Measurements from ENCODE around the gene VCP. TPM values are rescaled to one million over a fixed set of nuclear protein-coding genes. Genes with fewer than 3 reads are reported as not detected.
A peak's percentile ranks its signal among the peaks of the same experiment; 100 is the strongest.

The VCP gene
- total RNA-seq, 1 donor from 2014 or later: 309 TPM

DNA sequence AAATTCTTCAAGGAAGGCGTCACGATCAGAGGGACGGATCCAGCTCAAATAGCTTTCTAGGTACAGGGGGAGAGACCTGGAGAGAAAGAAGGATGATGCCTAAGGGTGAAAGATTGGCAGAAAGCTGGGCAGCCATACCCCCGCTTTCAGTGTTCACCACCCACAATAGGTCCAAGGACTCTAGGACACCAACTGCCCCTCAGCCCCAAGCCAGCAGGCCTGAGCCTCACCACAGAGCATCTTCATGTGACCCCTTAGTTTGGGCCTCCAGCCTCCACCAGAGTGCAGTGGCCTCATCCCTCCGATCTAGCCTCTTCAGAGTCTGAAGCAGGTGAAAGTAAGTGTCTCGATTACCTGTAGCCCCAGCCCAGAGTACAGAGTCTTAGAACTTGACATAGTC is 1.7 kb upstream of the VCP start:
- intact Hi-C loops (cut with DNase I): loop anchor here (5.0 to 10.0 kb wide), 2 partner anchors 82 to 531 kb away; partner anchors contain the start of gene TESK1
- no peak for DNase-seq (ENCODE audit: low spot score)

DNA sequence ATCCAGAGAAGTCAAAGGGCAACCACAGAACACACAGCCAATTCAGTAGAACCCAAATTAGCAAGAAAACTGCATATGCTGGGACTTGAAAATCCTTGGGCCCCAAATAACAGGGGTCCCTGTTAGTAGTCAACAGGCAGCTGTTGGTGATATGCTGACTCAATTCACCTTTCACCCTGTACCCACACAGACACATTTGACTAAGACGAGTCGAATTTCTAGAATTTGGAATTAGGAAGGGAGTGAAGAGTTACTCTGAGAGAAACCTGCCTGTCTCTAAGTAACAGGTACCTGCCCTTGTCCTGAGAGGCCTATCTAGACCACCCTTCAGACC is 821 bp upstream of the VCP start:
- no peak for DNase-seq (ENCODE audit: low spot score)
- intact Hi-C loops (cut with DNase I): loop anchor here (5.0 to 10.0 kb wide), 2 partner anchors 81 to 532 kb away; partner anchors contain the start of gene TESK1

DNA sequence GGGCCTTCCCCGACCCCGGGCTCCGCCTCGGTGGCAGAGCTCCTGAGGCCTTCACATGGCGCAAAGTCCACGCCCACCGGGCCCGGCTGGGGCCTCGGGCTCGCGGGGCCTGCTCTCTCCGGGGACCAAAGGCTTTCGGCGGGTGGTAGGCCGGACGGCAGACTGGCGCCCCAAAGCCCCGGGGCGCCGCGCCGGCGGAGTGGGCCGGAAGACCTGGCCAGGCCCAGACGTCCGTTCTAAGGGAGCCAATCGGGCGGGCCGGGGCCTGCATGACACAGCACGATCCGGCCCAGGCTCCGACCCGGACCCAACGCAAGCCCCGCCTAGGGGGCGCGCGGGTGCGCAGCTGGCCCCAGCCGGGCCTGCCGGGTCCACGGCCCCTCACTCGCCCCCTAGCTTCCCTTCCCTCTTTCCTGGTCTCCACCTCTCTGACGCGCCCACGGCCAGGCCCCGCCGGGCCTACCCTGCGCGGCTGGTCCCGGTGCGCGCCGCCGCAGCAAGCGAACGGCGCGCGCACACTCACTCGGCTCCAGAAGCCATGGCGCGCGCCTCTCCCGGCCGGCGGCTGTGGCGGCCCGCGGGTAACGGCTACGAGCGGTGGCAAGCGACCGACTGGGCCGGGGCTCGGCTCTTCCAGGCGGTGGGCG is 488 bp downstream of the VCP start:
- intact Hi-C loops (cut with DNase I): loop anchor here (5.0 to 10.0 kb wide), 2 partner anchors 80 to 533 kb away; partner anchors contain the start of gene TESK1

DNA sequence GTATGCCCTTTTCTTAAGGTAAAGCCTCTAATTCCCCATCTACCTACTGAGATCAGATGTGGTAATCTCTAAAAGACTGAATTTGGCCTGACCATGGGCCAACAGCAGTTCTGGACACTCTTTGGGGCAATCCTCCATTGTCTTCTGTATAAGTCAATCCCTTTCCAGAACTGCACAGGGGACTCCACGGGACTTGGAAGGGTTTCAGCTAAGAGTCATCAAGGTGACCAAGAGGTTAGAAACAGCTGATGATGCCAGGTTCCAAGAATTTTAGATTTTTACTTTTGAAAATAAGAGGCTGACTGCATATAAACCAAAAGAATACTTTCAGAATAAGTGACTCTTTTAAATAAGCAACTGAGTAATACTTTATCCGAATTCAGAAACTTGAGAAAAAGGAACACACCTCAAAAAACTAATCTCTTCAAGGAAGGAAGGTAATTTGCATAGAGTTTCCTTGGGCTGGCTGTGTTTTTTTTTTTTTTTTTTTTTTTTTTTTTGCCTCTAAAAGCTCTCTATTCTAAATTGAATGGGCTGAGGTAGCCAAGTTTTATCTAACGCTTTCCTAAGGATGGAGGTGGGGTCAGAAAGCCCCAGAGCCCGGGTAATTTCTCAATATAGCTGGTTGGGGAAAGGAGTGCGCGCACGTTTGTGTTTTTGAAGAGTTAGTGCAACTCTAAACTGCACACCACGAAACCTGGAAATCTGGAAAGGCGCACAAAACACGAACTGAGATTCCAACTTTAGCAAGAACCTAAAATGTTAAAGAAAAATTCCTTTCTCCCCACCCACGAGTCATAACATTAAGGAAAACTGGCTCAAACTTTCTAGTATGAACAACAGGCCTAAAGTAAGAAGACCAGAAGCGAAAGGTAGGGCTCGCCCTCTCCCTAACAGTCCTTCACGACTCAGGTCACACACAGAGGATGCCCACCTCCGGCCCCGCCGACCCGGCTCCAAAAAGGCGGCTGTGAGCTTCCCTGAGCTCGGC is 1.3 kb downstream of the VCP start:
- intact Hi-C loops (cut with DNase I): loop anchor here (5.0 to 10.0 kb wide), 2 partner anchors 79 to 534 kb away; partner anchors contain the start of gene TESK1
- no peak for DNase-seq (ENCODE audit: low spot score)

More for the DNA sequence above, 488 bp downstream of the VCP start:
- DNase-seq (ENCODE audit: low spot score): peak; percentile 94

DNA sequence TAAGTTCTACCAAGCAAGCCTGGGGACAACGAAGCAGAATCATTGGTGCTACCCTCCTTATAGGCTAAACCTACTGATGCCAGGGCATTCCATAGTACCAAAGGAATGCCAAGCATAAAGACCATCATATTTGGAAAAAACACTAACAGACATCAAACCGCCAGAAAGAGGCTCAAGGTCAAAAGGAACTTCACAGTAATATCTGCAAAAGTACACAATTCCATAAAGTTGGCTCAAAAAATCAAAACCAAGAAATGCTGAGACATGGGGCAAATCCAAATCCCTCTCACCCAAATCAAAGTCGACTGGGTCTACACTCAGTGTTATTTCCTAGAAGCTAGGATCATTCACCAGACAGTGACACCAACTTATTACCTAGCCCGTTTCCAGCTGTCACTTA is 3.4 kb downstream of the VCP start:
- intact Hi-C loops (cut with DNase I): no loop called here
- no peak for DNase-seq (ENCODE audit: low spot score)

DNA sequence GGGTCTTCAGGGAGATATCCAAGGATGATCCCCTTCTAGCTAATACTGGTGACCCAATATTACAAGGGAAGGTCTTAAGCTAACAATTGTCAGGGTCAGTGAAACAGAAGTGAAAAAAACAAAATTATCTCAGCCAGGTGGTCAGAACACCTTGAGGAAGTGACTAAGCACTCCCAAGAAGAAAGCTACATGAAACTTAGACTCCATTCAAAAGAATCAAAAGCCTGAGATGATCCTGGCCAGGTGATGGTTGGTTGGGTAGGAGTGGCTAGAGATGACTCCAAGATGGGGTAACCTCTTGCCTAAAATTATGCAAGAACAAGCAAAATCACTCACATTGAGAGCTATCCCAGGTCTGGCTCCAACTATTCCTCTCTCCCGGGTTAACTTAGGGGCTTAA is 5.4 kb downstream of the VCP start:
- intact Hi-C loops (cut with DNase I): no loop called here
- DNase-seq (ENCODE audit: low spot score): no peak

DNA sequence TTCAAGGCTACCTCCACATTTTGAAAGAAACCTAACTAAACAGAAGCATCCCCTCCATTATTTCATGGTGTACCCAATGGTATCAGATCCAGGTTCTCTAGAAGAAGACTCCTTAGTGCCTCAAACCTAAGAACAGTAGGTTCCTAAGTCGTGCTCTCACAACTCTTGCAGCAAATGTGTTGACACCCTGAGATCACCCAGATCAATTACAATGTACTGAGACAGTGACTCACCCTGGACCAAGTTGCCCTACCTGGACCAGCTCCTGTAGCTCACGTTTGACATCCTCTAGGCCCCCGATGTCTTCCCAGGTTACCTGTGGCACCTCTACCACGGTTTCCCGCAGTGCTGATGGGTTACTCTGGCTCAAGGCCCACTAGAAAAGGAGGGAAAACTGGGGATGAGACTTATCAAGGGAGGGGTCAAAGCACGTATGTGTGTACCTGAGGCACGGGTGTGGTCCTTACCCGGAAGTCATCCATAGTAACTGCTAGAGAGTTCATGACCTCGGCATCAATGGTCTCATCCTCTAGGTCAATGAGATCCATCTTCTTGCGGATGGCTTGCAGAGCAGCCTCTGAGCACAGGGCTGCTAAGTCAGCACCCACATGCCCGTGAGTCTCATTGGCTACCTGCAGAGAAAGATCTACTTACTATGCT is 11.7 kb downstream of the VCP start:
- DNase-seq (ENCODE audit: low spot score): no peak
- intact Hi-C loops (cut with DNase I): no loop called here

DNA sequence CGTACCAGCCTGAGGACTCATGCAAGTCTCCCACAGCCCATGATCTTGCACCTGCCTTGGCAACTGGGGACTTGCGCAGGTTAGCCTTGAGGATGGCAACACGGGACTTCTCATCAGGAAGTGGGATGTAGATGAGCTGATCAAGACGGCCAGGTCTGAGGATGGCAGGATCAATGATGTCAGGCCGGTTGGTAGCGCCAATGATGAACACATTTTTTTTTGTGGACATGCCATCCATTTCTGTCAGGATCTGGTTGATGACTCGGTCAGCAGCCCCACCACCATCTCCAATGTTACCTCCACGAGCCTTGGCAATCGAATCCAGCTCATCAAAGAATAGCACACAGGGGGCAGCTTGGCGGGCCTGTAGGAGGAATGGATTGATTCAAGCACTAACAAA is 13.0 kb downstream of the VCP start:
- intact Hi-C loops (cut with DNase I): no loop called here
- no peak for DNase-seq (ENCODE audit: low spot score)

DNA sequence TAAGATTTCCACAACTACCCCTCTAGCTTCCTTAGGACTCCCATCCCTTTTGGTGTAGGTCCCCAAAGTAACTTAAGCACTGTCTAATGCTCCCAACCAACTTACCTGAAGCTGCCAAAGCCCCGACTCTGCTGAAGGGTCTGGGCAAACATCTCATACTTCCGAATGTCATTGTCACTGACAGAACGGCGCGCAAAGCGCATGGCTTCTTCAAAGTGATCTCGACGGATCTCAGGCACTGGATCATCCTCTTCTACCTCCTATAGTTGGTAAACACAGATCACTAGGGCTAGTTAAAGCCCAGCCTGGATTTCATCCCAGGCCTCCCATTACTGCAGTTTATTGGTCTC is 15.2 kb downstream of the VCP start:
- intact Hi-C loops (cut with DNase I): no loop called here

DNA sequence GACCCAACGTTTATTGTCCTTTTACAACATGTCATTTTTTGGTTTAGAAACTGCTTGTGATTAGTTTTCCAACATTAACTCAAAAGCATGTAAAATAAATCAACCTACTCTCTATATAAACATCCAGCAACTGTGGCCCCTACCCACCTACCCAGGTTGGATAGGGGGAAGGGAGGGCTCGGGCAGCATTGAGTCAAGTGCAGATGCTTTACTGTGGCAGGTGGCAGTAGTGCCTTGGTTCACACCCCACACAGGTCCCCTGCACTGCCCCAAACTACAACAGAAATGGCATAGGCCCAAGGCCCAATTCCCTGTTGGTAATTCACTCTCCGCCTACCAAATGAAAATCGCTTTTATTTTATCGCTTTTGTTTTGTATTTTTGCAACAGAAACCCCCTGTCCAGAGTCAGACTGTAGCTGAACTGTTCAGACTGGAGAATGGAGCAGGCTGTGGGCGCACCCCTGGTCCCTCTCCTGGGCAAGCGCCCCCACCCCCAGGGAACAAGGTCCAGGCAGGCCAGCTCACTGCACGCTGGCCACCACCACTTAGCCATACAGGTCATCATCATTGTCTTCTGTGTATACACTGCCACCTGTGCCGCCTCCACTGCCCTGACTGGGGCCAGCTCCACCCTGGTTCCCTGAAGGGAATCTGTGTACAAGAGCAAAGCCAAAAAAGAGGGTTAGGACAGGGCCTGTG is 15.7 kb downstream of the VCP start:
- intact Hi-C loops (cut with DNase I): no loop called here
- no peak for DNase-seq (ENCODE audit: low spot score)

More for the DNA sequence above, 15.2 kb downstream of the VCP start:
- no peak for DNase-seq (ENCODE audit: low spot score)

DNA sequence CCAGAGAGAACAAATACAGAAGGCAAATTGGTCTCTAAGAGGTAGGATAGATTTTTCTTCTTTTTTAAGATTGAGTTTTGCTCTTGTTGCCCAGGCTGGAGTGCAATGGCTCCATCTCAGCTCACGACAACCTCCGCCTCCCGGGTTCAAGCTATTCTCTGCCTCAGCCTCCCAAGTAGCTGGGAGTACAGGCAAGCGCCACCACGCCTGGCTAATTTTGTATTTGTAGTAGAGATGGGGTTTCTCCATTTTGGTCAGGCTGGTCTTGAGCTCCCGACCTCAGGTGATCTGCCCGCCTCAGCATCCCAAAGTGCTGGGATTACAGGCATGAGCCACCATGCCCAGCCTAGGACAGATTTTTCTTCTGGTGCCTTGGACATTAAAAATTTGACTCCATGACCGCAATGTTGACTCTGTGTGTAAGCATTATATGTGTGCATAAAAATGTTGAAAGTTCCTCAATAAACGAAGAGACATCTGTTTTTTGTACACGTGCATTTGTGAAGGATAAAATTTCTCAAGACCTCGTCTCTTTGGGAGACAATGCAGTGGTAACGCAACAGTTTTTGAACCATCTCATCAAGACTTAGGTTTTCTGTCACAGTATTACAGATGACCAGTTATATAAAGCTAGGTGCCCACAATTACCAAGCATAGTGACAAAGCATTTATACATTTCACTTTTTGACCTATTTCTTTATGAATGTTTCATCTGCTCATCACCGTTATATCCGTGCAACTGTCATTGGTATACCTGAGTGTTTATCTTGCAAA is 17.4 kb downstream of the VCP start:
- intact Hi-C loops (cut with DNase I): loop anchor here (5.0 kb wide), 1 partner anchor 58 kb away; no protein-coding TSS in a partner anchor
- DNase-seq (ENCODE audit: low spot score): no peak

DNA sequence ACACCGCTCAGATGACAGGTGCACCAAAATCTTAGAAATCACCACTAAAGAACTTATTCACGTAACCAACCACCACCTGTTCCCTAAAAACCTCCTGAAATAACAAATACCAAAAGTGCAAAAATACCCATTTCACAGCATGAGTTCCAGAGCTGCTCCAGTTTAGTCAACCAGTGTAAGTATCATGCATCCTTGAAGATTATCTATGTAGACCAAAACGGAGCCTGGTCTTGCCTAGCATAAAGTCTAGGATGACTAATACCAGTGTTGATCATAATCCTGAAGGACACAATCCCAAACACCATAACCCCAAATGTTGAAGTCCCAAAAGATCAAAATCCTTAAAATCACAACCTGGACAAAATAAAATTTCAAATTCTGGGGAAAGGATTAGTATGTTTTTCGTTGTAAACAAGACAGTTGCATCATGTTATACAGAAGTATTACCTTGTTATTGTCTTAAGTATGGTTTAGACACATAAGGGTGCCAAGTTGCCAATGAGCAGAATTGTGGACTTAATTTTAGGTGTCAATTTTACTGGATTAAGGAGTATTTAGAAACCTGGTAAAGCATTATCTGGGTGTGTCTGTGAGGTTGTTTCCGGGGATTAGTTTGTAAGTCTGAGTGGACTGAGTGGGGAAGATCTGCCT is 18.1 kb downstream of the VCP start:
- intact Hi-C loops (cut with DNase I): loop anchor here (5.0 kb wide), 1 partner anchor 57 kb away; no protein-coding TSS in a partner anchor
- no peak for DNase-seq (ENCODE audit: low spot score)

DNA sequence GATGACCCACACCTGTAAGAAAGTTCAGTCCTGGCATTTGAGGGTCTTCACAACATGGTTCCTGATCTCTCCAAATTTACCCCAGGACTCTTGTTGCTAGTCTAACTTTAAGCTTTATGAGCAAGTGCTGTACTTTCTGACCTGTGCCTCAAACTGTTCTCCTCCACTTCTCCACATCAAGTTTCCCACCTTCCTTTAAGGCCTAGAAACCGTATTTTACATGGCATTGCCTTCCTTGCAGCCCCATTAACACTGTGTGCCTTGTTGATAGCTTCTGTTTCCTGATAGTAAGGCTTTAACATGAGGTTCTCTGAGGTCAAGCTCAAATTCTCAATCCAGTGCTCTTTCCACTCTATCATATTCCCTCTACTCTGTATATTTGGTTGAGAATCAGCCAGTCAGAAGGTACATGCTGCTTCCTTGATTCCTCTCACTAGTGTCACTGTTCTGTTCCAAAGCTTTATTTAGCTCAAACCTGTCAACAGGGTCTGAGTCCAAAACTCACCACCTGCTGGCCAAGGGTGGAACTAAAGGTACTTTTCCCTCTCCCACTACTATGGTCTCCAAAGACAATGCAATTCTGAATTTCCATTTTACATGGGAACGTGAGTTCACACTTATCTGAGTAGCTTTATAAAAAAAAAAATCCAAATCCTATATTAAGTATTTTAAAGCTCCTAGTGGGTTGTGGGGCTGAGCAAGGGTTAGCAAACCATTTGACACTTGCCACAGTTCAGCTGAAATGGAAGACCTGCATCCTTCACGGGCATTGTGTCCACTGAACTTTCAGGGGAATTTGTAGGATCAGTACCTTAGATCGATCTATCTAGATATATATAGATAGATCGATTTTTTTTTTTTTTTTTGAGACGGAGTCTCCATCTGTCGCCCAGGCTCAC is 21.1 kb downstream of the VCP start:
- intact Hi-C loops (cut with DNase I): loop anchor here (5.0 kb wide), 1 partner anchor 54 kb away; no protein-coding TSS in a partner anchor
- DNase-seq (ENCODE audit: low spot score): no peak

DNA sequence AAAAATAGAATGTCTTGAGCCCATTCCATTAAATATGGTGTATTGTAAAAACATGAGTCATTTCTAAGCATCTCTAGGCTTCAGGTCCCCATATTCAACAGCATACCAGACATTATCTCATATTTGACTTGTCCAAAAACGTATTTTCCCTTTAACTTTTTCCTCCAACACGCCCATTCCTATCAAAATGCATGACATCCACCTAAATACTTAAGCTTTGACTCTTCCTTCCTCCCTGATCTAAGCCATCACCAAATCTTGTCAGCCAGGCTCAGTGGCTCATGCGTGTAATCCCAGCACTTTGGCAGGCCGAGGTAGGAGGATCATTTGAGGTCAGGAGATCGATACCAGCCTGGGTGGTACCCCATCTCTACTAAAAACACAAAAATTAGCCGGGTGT is 23.9 kb downstream of the VCP start:
- intact Hi-C loops (cut with DNase I): no loop called here

DNA sequence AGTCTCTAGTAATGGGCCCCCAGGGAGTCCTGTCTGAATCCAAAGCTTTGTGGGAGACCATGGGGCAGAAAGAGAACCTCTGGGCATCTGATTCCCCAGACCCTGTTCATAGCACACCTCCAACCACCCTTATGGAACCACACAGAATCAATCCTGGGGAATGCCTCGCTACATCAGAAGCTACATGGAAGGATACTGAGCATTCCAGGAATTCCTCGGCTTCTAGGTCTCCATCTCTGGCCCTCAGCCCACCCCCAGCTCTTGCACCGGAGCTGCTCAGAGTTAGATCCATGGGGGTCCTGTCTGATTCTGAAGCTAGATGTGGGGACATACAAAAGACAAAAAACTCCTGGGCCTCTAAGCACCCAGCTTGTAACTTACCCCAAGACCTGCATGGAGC is 28.4 kb downstream of the VCP start:
- no peak for DNase-seq (ENCODE audit: low spot score)
- intact Hi-C loops (cut with DNase I): no loop called here

More for the DNA sequence above, 23.9 kb downstream of the VCP start:
- DNase-seq (ENCODE audit: low spot score): no peak

DNA sequence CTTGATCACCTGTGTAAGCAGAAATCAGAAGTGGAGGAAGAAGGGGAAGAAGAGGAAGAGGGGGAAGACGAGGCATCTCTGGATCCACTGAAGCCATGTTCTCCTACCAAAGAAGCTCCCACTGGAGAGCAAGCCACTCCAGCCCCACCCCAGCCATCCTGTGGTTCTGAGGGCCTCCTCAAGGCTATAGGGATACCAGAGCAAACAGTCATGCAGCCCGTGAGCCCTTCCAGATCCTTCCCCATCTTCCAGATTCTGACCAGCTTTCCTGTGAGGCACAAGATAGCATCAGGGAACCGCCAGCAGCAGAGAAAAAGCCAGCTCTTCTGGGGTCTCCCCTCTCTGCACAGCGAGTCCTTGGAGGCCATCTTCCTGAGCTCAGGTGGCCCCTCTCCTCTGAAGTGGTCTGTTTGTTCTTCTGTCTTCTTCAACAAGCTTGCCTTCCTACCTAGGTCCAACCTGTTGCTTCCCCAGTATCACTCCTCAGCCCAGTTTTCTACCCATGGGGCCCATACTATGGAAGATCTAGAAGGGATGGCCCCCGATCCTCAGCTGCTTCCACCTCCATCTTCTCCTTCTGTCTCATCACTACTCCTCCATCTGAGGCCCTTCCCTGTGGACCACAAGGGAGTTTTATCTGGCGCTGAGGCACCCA is 29.4 kb downstream of the VCP start:
- intact Hi-C loops (cut with DNase I): no loop called here
- no peak for DNase-seq (ENCODE audit: low spot score)

Data from cardiac septum (tissue), 1 donor.